Ureter (tissue), 1 donor: ENCODE results near the gene USP49. TPM values are rescaled to one million over a fixed set of nuclear protein-coding genes. Genes with fewer than 3 reads are reported as not detected.

ENCODE experiments used
- DNase-seq: peaks from one replicate; pipeline ENCODE4 v3.0.0-alpha.2; 2020; ENCODE audit warnings: low spot score
- total RNA-seq: library from RNA; stranded (reverse); gene quantifications from one replicate; pipeline ENCODE4 v1.2.4, GENCODE V29; 2023
- donor health status: DM: yes; HTN: yes; CAD: no.

USP49 gene
- total RNA-seq, 1 donor from 2014 or later, result 6.0 TPM

GRCh38 chr6:41929924-41930323, 34.7 kb upstream of the USP49 start:
- DNase-seq, result no peak

GRCh38 chr6:41927253-41927652, 32.1 kb upstream of the USP49 start:
- no peak for DNase-seq

- no peak for DNase-seq
Observed at GRCh38 chr6:41922154-41922553, 27.0 kb upstream of the USP49 start.

DNA sequence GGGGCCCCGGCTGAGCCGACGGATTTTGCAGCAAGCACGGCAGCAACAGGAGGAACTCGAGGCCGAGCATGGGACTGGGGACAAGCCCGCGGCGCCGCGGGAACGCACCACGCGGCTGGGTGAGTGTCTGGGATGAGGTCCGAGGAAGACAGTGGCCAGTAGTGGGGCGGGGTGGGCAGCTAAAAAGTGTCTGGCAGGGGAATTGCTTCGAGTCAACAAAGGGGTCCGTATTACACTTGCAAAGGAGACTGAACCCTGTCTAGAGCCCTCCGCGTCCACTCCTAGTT, 26.5 kb upstream of the USP49 start:
- no peak for DNase-seq

DNA sequence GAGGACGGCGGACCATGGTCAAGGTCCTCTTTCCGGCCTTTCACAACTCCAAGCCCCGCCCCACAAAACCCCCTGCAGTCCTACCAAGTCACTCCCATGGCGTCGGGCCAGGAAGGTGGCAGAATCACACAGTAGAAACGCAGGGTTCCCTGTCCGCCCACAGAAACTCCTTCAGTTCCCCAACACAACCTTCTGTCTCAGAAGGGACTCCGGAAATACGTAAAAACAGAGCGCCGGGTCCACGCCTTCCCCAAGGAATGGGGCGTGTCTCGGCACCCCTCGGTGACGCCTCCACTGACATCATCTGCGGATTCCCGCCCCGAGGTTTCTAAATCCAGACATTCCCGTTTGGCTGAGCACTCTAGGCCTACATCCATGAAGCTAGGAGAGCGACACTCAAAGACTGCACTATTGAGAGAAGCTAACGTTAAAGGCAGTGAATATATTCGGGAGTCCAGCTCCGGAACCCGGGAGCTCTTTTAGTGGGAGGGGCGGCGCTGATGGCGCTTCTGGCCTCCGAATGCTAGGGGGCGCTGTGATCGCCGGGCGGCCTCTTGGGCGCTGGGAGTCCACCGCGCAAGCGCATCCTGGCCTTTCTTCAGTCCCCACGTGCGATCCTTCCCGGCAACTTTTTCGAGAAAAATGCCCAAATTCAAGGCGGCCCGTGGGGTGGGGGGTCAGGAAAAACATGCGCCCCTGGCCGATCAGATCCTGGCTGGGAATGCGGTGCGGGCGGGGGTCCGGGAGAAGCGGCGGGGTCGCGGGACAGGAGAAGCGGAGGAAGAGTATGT, 25.9 kb upstream of the USP49 start, which contains the start of the genes BYSL and MED20:
Gene BYSL (plus strand): TSS at position 579 of the 791 bp plus-strand sequence. CDS start 64 bp downstream, at position 643.
Gene MED20 (minus strand): TSS at position 219 of the 791 bp plus-strand sequence. CDS start 121 bp downstream, at position 98.
- DNase-seq, result peak; percentile 94

DNA sequence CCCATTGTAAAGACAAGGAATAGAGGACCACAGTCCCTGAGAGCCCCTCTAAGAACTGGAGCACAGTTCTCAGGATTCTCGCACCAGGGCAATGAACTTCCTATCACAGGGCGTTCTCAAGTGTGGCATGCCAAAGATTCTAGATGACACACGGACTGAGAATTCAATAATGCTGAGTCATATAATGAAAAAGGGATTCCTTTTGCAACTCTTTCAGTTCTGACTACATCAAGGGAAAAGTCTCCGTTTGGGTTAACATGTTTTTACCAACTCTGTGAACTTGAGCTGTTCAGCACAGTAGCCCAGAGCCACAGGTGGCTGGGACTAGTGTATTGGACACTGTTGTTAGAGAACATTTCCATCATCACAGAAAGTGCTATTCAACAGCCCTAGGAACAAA, 22.4 kb upstream of the USP49 start:
- DNase-seq, result no peak

DNA sequence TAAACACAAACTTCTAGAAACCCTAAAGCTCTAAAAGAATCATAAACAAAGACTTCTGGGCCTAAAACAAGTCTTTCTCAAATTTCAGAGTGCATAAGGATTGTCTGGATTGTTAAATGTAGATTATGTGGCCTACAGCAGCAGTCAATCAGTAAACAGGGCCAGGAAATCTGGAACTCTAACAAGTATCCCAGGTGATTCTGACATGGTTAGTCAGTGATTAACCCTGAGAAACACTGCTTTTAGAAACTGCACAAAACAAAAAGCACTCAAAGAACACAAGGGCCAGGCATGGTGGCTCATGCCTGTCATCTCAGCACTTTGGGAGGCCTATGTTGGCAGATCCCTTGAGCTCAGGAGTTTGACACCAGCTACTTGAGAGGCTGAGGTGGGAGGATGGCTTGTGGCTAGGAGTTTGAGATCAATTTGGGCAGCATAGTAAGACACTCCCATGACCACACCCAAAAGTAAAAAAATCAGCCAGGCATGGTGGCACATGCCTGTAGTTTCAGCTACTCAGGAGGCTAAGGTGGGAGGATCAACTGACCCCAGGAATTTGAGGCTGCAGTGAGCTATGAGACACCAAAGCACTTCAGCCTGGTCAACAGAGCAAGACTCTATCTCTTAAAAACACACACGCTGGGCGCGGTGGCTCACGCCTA, 19.8 kb upstream of the USP49 start:
- DNase-seq, result no peak

- no peak for DNase-seq
Observed at GRCh38 chr6:41914343-41914742, 19.2 kb upstream of the USP49 start.

- no peak for DNase-seq
Observed at GRCh38 chr6:41909727-41910126, 14.6 kb upstream of the USP49 start.

GRCh38 chr6:41901882-41902519, 6.8 kb upstream of the USP49 start:
- DNase-seq, result no peak

DNA sequence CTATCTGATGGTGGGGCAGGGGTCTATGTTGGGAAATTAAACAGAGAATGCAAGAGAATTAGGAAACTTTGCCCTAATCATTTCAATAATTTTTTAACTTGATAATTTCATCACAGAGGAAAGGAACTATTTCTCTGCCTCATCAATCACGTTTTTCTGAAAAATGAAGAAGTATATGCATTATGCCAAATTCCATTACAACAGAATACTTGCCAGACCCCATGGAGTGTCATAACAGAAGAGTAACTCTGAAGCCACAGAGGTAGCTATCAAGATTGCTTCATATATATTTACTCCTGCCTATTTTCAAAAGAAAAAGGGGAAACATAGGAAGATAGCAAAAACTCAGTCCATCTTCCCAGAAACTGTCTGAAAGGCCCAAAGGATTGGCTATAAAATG, 5.7 kb upstream of the USP49 start:
- no peak for DNase-seq

- no peak for DNase-seq
Observed at GRCh38 chr6:41896281-41896680, 1.1 kb upstream of the USP49 start.

GRCh38 chr6:41894366-41895299, 542 bp downstream of the USP49 start:
- DNase-seq, result no peak

DNA sequence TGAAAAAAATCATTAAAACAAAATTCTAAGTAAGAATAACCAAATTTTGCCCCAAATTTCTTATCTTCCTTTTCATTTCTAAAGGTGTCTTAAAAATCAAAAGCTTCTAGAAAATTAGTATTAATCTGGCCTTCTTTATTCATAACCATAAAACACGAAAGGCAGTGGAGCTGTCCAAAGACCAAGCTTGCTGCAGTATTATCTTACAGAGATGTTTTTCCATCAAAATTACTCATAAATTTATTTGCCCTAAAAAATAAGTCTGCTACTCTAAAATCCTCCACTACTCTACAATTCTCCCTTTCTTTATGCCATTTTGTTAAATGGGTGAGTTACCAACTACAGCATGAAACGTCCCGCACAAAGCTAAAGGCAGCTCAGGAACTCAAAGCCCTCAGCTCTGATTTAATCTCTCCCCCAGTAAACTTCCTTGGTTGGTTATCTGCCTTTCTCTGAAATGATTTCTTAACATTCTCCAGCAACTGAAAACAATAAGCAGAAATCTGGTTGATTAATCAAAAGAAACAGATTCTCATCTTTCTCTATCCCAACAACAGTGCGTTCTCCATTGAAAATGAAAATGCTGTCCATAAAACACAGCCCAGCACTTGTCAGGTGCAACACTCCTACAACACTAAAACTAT, 2.1 kb downstream of the USP49 start:
- no peak for DNase-seq

DNA sequence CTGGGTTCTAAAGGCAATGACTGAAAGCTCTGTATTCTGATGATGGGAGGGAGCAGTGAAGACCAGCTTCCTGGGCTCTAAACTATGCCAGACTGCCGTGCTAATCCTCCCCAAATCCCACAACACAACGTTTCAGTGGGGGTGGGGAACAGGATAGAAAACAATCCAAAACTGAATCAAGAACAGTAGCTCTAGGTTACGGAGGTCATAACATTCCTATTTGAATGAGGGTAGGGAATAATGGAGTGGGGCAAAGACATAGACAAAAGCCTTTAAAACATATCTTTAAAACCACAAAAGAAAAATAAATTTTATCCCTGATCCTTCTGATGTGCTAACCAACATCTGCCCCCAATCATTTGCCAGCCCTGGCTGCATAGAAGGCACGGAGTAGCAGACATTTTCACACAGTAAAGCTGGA, 7.8 kb downstream of the USP49 start:
- no peak for DNase-seq

- no peak for DNase-seq
Observed at GRCh38 chr6:41885930-41886329, 9.2 kb downstream of the USP49 start.

GRCh38 chr6:41884957-41885356, 10.2 kb downstream of the USP49 start:
- no peak for DNase-seq

GRCh38 chr6:41881506-41881905, 13.7 kb downstream of the USP49 start:
- DNase-seq, result no peak

- DNase-seq, result no peak
Observed at GRCh38 chr6:41878961-41879405, 16.2 kb downstream of the USP49 start.

DNA sequence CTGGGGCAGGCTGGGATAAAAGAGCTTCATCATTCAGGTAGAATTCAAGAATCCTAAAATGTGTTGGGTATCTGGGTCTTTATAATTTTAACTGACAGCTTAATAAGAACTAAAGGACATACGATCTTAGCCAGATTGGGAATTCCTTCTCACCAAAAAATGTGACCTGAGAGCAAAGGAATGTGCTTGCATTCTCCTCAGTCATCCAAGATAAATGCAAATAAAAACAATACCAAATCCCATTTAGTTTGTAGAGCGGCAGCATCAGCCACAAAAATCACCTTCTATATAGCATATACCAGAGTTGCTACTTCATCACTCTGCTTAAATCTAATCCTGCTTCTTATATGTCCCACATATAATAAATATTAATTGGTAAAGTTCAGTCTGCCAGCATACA, 16.9 kb downstream of the USP49 start:
- DNase-seq, result no peak

- no peak for DNase-seq
Observed at GRCh38 chr6:41877051-41877680, 18.0 kb downstream of the USP49 start.
